HepG2 (cell line): Measurements from ENCODE around the gene DLX1. TPM values are rescaled to one million over a fixed set of nuclear protein-coding genes. Genes with fewer than 3 reads are reported as not detected.

Experiments
- ARID3A ChIP-seq: IDR thresholded peaks from 2 replicates; pipeline ENCODE4 v1.6.1; 2012; ENCODE audit warnings: low read depth, low read length, improper control_type of control experiment
- CHD4 ChIP-seq: fragments of 200-600 bp; sonication (generic); IDR thresholded peaks from 2 replicates; pipeline ENCODE4 v1.7.0; 2017; ENCODE audit warnings: mild to moderate bottlenecking, low read length, borderline replicate concordance
- FOXO4 ChIP-seq: sonication (generic); formaldehyde crosslinking; conservative IDR thresholded peaks from 2 replicates; pipeline ENCODE4 v1.8.1; 2023; ENCODE audit warnings: missing genetic modification reagents
- GMEB2 ChIP-seq: IDR thresholded peaks from 2 replicates; pipeline ENCODE4 v1.6.1; 2016; ENCODE audit warnings: missing biosample characterization, missing genetic modification reagents, low read depth
- IRF2 ChIP-seq: IDR thresholded peaks from 2 replicates; pipeline ENCODE4 v1.6.1; 2018; ENCODE audit warnings: missing genetic modification reagents, missing compliant biosample characterization
- IRF9 ChIP-seq: sonication (generic); formaldehyde crosslinking; IDR thresholded peaks from 2 replicates; pipeline ENCODE4 v1.8.0; 2022; ENCODE audit warnings: missing genetic modification reagents, mild to moderate bottlenecking, borderline replicate concordance
- ISL2 ChIP-seq: sonication (generic); formaldehyde crosslinking; IDR thresholded peaks from 2 replicates; pipeline ENCODE4 v1.5.0; 2020; ENCODE audit warnings: missing genetic modification reagents
- JUNB ChIP-seq: sonication (generic); formaldehyde crosslinking; IDR thresholded peaks from 2 replicates; pipeline ENCODE4 v1.8.0; 2022; ENCODE audit warnings: missing genetic modification reagents, mild to moderate bottlenecking, borderline replicate concordance
- MAFF ChIP-seq: IDR thresholded peaks from 2 replicates; pipeline ENCODE4 v1.6.1; 2011; ENCODE audit warnings: low read depth, low read length, improper control_type of control experiment
- MATR3 ChIP-seq: sonication (generic); formaldehyde crosslinking; IDR thresholded peaks from 2 replicates; pipeline ENCODE4 v1.4.0; 2020; ENCODE audit warnings: missing genetic modification reagents
- POLR2A ChIP-seq, 2 experiments: IDR thresholded peaks; 2 replicates each; pipeline ENCODE4 v1.6.1; 2011; ENCODE audit warnings: low read depth in 2 of 2, low read length in 2 of 2, mild to moderate bottlenecking in 1 of 2, moderate library complexity in 1 of 2; ENCODE audit not compliant: insufficient read depth in 1 of 2
- SP140L ChIP-seq: sonication (generic); formaldehyde crosslinking; IDR thresholded peaks from 2 replicates; pipeline ENCODE4 v1.4.0; 2020; ENCODE audit warnings: missing genetic modification reagents, borderline replicate concordance
- THAP7 ChIP-seq: sonication (generic); formaldehyde crosslinking; IDR thresholded peaks from 2 replicates; pipeline ENCODE4 v1.8.1; 2023; ENCODE audit warnings: mild to moderate bottlenecking, missing genetic modification reagents
- TSC22D2 ChIP-seq: sonication (generic); formaldehyde crosslinking; IDR thresholded peaks from 2 replicates; pipeline ENCODE4 v1.5.1; 2020; ENCODE audit warnings: missing genetic modification reagents, mild to moderate bottlenecking, borderline replicate concordance
- ZBTB25 ChIP-seq: IDR thresholded peaks from 2 replicates; pipeline ENCODE4 v1.6.1; 2018; ENCODE audit warnings: missing genetic modification reagents
- ZBTB39 ChIP-seq: sonication (generic); formaldehyde crosslinking; IDR thresholded peaks from 2 replicates; pipeline ENCODE4 v1.5.0; 2020; ENCODE audit warnings: missing genetic modification reagents
- ZNF207 ChIP-seq: fragments of 450-650 bp; IDR thresholded peaks from 2 replicates; pipeline ENCODE4 v1.6.1; 2016; ENCODE audit warnings: antibody characterized with exemption, borderline replicate concordance
- ZNF567 ChIP-seq: sonication (generic); formaldehyde crosslinking; IDR thresholded peaks from 2 replicates; pipeline ENCODE4 v1.8.1; 2023; ENCODE audit warnings: mild to moderate bottlenecking, missing genetic modification reagents, borderline replicate concordance
- ZSCAN22 ChIP-seq: sonication (generic); formaldehyde crosslinking; IDR thresholded peaks from 2 replicates; pipeline ENCODE4 v1.4.0; 2020; ENCODE audit warnings: mild to moderate bottlenecking, missing genetic modification reagents
- polyA plus RNA-seq, 8 experiments: library from polyadenylated mRNA; depleted of rRNA in 3 of 8; stranded (reverse) in 7 of 8; unstranded in 1 of 8; fragments of >200 nt; fragmentation: Illumina TruSeq in 4 of 8; extraction: Trizol in 4 of 8; gene quantifications; 2 replicates each; pipeline versions ENCODE4 v1.2.1 to v1.2.3, GENCODE V29; 2011 to 2016; ENCODE audit warnings: low read depth in 4 of 8, missing spikeins in 1 of 8, mixed read lengths in 1 of 8; ENCODE audit not compliant: insufficient read depth in 1 of 8
- total RNA-seq, 5 experiments: library from RNA; depleted of rRNA; stranded (reverse); fragments of >200 nt; fragmentation: Illumina TruSeq; extraction: Trizol; gene quantifications; 2 replicates each; pipeline ENCODE4 v1.2.3, GENCODE V29; 2016; ENCODE audit warnings: low read depth in 1 of 5

DLX1 gene
- total and polyA plus RNA-seq, 2 of the 13 experiments (the other 11 are each of a cell fraction or from before 2014, with no cell fraction given): 0.18 to 0.86 TPM

- TF ChIP-seq GMEB2 (CRISPR knock-in tag): no peak
- TF ChIP-seq ZNF567 (CRISPR knock-in tag): no peak
- no peak for TF ChIP-seq ZNF207
- no peak for TF ChIP-seq ISL2 (CRISPR knock-in tag)
- TF ChIP-seq ZSCAN22 (CRISPR knock-in tag): no peak
- TF ChIP-seq TSC22D2 (CRISPR knock-in tag): no peak
- TF ChIP-seq THAP7 (CRISPR knock-in tag): no peak
- no peak for TF ChIP-seq ZBTB39
- TF ChIP-seq SP140L (CRISPR knock-in tag): no peak
- no peak for TF ChIP-seq FOXO4 (CRISPR knock-in tag)
- TF ChIP-seq POLR2A (IDR thresholded peaks at IDR 0.05; ENCODE audit: insufficient read depth in 1 of 2, low read depth in 2 of 2, low read length in 2 of 2): no peak
- no peak for TF ChIP-seq IRF9 (CRISPR knock-in tag)
- peak; percentile 31; the same call in 1 of the 2 replicates for TF ChIP-seq JUNB (CRISPR knock-in tag)
- TF ChIP-seq CHD4: no peak
- TF ChIP-seq MATR3: no peak
- TF ChIP-seq MAFF: no peak; the same call in 1 of the 2 replicates
- TF ChIP-seq ARID3A: peak; percentile 67
- no peak for TF ChIP-seq ZBTB25 (CRISPR knock-in tag)
- no peak for TF ChIP-seq IRF2
Observed at GRCh38 chr2:172119089-172119488, 33.8 kb downstream of the DLX1 start (continued).
